DMS53 (cell line): ENCODE results near the gene MYO18B.

Experiments
- DNase-seq: peaks from one replicate; lab custom pipeline; 2025; lab: John Stamatoyannopoulos, UW

MYO18B gene

DNA sequence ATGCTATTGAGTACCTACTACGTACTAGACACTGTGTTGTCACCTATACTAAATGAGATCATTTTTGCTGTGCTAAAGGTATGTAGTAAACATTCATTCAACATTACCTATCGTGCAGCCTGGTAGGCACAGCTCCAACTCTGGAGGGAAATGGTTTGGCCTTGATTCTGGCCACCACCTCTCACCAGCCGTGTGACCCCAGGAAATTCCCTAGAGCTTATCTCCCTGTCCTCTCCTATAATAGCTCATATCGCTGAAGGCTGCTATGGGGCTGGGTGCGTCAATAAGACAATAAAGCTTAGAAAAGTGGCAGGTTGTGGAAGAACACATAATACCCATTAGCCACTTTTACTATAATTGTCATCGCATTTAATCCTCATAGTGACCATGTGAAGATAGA lies 107.5 kb downstream of the MYO18B start:
- DNase-seq: no peak

DNA sequence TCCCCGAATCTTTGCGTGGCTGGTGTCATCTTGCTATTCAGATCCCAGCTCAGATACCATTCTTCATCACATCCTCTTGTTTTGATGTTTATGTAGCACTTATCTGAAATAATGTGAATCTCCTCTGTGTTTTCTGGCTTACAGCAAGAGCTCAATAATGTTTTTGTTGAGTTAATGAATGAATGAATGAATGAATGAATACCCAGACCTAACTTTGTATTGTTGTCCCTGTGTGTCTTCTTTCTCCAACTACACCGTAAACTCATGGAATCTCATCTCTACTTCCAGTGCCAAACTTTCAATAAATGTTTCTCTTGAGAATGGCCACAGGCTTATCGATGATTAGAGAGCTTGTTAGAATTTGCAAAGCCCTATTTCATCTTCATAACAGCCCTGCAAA lies 110.2 kb downstream of the MYO18B start:
- no peak for DNase-seq

DNA sequence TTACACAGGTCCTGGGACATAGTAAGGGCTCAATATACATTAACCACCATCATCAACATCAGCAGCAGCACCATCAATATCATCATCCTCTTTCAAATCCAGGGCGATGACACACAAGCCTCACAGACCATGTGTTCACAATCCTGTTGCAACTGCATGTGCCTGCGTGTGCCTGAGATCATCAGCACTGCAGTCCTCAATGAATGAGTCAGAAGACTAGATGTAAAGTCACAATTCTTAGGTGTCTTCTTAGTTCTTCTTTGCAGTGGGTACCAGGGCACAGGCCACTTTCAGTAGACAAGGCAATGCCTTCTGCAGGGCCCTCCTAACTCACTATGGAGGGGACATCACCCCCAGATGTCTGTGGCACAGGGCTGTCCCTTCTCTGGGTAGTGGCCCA lies 111.1 kb downstream of the MYO18B start:
- no peak for DNase-seq

DNA sequence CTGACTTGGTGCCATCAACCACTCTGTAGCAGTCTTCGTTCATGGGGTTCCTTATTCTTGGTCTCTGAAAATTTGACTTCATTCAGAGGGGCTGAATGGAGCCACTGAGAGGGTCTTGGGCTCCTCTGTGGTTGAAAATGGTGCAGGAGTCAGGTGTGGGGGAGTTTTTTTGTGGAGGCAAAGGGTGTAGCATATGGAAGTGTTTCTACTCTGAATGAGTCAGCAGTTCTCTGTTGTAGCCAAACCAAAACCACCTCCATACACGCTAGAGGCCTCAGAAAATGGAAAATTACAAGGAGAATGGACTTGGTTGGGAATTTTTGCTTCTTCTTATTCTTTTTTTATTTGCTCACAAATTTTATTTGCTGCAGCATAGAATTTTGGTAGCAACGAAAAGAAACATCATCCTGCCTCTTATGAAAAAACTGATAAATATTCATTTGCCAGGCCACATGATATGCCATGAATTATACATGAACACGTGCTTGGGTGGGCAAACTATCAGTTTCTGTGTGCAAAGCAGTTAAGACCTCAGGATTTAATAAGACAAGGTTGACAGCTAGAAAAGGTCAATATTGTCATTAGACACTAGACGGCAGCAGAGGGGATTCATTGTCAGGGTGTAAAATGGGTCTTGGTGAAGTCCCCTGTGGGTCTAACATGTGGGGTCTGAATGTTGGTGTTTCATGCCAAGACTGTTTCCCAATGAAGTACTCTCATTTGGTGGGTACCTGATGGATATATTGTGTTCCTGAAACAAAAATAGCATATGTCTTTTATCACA lies 111.7 kb downstream of the MYO18B start:
- DNase-seq: no peak

DNA sequence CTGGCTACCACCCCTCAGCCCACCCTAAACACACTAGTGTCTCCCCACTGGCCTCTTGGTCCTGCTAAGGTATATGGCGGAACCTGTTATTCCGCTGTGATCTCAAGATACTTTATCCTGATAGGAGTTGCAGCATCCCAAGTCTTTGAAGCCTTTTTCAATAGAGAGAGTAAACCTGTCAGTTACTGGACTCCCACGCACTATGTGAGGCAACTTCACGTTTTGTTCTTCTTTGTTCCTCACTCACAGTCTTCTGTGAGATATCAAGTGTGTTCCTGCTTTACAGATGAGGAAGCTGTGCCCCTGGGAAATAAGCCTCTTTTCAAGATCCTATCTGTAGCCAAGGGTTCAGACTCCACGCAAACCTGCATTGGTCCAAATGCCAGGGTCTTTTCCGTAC lies 127.8 kb downstream of the MYO18B start:
- DNase-seq: no peak

DNA sequence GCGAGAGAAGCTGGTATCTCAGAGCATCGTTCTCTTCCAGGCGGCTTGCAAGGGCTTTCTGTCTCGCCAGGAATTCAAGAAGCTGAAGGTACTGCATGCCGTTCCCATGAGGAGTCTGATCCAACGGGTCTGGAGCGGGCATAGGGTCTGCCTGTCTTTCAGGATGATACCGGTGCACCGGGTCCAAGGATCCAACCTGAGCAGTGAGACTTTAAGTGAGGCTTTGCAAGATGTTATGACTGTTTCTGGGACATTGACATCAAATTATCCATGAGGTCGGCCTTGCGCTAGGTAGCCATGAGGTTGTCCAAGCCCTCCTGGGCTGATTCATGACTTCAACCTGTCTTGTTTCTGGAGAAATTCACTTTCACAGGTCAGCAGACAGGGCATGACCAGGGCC lies 132.3 kb downstream of the MYO18B start:
- no peak for DNase-seq

DNA sequence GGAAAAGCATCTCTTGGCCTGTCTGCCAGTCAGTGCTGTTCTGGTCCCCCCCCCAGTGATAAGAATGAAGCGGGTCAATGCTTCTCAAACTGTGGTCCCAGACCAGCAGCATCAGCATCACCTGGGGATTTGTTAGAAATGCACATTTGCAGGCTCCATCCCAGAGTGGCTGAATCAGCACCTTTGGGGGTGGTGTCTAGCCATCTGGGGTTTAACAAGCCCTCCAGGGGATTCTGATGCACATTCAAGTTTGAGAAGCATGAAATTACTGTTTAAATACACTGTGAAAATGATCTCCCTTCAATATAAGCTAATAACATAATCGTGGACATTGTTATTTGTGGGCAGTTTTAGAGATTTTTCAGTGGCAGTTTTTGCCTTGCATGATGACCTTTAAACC lies 133.5 kb downstream of the MYO18B start:
- DNase-seq: no peak

DNA sequence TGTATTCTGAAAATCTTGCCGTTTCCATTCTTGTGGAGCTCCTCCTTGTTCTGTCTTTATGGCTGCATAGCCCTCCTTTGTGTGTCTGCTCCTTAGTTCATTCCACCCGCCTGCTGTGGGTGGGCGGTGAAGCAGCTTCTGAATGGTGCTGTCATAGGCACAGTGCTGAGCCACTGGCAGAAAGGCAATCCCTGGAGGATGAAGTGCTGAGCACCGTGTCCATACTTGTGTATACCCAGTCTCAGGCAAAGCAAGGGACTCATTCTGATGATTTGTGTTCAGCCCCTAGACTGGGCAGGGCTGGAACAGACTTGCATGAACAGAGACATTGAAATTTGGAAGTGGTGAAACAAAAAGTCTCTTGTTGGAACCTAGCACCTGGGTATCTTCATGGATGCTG lies 134.9 kb downstream of the MYO18B start:
- DNase-seq: no peak

DNA sequence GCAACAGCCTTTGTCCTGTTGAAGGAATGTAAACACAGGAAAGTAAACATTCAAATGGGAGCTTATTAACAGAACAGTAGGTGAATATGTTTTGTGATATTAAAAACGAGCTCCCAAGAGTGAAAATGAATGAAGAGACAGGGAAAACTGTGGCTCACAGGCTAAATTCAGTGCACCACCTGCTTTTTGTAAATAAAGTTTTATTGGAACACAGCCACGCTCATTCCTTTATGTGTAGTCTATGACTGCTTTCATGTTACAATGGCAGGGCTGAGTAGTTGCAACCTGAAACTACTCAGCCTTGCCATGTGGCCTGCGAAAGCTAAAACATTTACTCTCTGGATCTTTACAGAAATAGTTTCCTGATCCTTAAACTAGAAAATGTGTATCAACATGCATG lies 136.9 kb downstream of the MYO18B start:
- no peak for DNase-seq

DNA sequence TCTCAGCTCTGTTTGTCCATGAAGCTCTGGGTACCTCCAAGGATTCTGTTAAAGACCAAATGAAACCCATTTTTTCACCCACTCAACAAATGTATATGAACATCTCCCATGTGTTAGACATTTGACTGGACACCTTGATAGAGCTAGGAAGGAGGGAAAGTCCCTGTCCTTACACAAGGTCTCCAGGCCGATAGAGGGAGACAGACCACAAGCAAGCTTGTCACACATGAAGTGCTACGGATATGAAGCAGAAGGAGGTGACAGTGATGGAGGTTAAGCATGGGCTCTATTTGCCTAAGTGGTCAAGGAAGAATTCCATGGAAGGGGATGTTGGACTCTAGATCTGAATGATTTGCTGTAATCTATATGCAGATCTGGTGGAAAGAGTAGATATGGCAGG lies 138.5 kb downstream of the MYO18B start:
- DNase-seq: peak; percentile 2

DNA sequence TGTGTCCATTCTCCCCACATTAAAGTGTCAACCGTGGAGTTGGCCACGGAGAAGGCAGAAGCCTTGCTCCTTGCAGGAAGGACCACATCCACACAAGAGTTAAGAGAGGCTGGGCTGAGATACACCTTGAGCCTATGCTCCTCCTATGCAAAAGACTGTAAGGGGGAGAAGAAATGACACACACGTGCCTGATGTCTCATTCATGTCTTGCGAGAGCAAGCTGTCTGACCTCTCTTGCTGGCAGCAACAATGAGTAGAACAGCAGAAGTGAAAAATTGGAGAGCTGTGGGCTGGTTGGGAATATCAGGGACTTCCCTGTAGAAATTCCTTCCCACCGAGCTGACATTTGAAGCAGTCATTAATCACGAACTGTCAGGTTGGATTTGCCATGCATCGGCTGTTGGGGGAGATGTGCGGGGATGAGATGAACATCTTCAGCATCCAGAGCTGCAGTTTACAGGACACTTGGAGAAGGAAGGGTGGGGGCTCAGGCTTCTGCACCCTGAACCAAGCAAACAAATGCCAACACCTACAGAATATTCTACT lies 139.3 kb downstream of the MYO18B start:
- no peak for DNase-seq

DNA sequence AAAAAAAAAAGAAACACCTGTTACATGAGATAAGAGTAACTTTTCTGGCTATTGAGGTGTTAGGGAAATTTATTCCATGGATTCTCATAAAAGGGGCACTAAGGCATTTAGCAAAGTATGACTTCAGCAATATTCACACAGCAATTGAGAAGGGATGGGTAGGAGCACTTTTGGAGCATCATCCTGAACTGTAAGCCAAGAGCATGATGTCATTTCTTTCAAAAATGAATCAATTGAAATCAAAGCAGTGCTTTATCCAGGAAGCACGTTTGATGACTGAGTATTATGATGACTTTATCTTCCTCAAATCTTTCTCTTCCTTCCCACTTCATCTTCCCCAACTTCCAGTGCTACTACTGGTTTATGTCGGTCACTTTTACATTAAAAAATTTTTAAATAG lies 140.4 kb downstream of the MYO18B start:
- DNase-seq: no peak

DNA sequence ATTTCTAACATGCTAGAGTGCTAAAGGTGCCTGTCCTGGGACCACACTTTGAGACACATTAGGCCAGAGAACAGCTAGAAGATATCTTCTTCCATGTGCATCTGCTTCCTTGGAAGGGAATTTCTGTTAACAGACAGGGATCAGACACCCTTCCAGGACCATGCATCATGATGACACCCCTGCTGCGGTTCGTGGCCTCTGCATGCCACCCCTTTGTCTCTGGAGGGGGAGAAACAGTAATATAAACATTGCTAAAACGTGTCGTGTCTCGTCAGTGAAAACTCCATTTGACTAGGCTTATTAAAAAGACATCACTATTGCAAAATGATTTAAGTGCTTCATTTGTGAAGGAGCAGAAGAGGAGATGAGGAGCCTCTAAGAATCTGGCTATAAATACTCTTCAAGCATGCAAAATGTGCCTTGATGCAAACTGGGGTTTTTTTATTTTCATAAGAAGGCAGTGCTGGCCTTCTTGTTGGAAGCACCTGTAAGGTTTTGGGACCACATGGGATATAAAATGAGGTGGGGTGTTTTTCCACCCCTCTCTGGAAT lies 141.6 kb downstream of the MYO18B start:
- no peak for DNase-seq

DNA sequence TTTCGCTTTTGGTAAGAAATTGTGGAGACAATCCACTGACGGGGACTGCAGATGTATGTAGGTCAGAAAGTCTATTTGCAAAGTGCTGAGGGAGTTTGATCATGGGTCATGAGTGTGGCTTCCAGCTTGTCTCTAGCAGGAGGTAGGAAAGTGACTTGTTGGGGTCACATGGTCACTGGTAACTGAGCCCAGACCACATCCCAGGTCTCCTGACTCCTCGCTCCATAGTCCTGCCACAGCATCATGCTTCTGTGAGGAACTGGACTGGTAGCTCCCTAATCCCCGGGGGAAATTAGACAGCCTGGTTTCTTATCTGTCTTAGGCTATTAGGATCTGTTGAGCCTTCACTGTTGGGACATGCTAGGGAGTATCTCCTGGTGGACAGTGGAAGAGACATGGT lies 142.1 kb downstream of the MYO18B start:
- no peak for DNase-seq

DNA sequence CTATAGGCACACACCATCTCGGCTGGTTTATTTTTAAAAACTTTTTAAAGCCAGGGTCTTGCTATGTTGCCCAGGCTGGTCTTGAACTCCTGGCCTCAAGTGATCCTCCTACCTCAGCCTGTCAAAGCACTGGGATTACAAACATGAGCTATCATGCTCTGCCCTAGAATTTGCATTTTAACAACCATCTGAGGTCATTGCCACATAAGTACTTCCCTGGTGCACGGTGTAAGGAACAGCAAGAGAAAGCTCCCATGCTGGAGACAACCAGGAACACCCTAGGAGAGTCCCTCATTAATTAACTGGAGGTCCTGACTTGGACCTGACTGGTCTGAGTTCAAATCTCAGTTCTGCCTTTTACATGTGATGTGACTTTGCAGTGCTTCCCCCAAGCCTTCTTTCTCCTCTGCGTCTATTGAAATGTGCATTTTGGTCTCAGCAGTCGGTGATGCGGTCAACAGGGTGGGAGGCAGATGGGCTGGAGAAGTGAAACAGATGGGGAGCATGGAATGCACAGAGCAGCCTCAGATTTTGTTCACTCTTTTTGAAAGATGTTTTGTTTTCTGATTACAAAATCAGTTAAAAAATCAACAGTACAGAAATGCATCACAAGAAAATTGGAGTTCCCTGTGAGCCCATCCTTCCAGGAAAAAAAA lies 146.5 kb downstream of the MYO18B start:
- no peak for DNase-seq

DNA sequence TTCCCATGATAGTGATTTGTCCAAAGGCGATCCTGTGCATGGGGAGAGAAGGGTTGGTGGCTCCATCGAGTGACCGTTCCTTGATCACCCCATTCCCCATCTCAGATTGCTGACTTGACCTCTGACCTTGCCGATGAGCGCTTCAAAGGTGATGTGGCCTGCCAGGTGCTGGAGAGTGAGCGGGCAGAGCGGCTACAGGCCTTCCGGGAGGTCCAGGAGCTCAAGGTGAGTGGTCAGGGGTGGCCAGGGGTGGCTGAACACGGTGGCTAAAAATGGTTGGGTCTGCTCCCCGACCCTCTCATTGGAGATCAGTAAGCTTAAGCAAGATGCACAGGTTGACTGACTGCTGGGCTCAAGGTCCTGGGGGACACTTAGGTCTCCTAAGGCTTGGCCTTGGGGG lies 148.7 kb downstream of the MYO18B start:
- DNase-seq: no peak

DNA sequence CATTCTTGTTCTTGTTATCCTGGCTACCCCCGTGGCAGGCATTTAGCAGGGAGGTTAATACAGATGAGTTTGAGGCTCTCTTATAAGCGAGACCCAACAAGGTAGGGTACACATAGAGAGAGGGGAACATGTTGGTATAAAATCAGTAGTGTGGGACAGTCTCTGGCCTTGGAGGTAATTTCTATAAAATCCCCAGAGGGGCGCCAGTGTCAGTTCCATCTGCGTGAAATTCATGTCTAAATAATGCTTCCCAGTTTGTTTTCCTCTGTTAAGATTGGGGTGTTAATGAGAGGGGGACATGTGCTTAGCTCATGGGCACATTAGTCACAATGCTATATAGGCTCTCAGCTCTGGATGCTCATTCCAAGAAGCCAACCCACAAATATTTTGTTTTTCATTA lies 150.7 kb downstream of the MYO18B start:
- no peak for DNase-seq

DNA sequence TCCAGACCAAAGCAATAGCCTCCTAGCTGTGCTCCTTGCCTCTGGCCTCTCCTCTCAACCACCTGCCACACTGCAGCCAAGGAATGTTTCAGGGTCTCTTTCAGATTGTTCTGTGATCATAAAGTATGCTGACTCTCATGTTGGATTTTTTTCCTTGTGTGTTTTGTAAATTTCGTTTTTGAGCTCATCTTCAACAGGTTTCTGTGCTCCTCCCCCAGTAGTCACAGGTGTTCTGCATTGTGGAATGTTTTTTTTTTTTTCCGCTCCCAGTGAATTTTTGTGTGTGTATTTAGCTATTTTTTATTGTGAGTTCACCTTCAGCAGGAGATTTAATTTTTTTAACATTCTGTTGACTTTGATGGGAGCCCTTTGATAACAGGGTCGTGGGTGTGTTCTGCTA lies 153.7 kb downstream of the MYO18B start:
- DNase-seq: no peak

DNA sequence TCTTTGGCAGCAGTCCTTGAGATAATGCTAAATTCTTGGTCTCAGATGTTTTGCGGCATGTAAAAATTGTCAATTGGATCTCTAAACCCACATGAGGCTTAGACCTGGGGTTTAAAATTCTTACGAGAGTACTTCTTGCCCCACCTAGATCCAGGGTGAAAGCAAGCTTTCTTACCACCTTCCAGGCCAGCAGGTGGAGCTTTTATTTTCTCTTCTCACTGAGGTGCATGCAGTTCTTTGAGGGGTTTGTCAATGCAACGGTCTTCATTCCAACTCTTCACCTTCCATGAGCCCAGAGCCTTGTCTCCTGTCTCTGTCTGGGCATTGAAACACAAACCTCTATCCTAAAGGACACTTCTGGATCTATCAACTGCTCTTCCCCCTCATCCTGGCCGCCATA lies 154.1 kb downstream of the MYO18B start:
- DNase-seq: no peak

DNA sequence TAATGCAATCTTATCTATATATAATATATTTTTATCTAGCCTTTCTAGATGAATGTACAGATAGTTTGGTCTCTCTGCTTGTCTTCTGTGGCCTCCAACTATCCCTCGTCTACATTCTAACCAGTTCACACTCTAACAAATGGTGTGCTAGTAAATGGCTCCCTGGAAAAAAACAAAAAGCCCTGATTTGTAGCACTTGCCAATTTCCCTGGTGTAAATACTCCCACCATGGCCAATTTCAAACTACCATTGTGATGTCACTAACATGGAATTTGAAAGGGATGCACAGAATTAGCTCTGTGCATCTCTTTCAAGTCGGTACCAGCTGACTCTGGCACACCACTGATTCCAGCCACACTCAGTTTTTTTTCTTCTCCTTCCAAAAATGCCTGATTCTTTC lies 154.6 kb downstream of the MYO18B start:
- DNase-seq: no peak

DNA sequence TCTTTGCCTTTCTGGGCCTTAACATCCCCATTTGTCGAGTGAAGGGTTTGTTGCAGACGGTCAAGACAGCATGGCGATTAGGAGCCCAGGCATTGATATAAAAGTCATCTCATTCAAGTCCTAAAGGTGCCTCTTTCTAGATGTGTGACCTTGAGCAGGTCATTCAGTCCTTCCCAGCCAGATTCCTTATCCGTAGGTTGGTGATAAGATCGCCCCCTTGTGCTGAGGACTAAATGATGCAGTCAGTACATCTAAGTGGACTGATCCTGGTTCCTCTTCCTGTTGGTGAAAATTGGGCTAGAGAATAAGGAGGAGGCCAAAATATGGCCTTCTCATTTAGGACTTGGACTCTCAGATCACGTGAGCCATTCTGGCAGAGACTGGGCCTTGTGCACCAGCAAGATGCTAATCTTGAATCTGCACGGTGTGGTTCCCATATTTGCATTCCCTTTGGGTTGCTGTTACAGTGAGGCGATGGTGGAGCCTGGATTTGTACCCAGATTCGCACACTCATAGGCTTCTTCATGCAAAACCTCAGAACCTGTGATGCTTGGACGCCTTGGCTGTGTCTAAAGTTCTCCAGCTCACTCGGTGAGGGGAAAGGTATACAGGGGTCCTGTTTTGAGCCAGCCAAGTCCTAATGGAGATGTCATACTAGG lies 156.8 kb downstream of the MYO18B start:
- peak; percentile 0 for DNase-seq

DNA sequence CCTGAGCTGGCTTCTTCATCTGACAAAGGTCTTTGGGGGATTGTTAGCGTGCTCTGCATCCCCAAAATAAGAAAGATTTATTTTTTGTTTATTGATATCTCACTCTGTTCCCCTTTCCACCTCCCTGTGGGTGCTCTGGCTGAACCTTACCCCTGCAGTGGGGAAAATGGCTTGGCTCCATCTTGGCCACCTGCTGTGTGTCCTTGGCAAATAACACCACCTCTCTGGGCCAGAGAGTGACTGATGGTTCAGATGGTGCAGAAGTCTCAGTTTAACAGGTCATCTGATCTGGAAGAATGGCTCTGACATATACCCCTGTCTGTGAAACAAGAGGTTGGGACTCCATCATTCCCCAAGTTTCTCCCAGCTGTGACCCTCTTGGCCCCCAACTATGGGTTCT lies 157.6 kb downstream of the MYO18B start:
- no peak for DNase-seq

DNA sequence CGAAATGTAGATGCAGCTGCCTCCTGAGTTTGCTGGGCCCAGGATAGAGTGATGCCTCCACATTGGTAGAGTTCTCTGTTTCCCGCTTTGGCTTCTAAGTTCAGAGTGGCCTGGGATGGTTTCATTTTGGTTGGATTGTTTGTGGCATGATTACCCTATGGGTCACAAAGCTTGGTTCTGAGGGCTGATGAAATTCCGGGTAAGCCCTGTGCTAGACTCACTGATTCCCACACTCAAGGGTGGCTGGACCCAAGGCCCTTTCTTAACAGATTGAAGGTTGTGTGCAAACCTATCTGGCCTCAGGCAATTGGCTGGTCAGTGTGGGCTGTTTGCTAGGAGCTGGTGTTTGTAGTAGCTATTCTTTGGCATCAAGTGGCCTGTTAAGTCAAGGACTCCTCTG lies 158.4 kb downstream of the MYO18B start:
- DNase-seq: no peak
